Natural killer cell (primary cell): Measurements from ENCODE around the gene CLK2. TPM values are rescaled to one million over a fixed set of nuclear protein-coding genes. Genes with fewer than 3 reads are reported as not detected.

ENCODE experiments used
- ATAC-seq, 3 donors: fragments of 150-1000 bp in 2 of 3; fragments of 200-7000 bp in 1 of 3; cut with Tn5 transposase; 1 replicate in 1 of 3; 2 replicates in 2 of 3; pipeline ENCODE4 v1.10.0; 2021; ENCODE audit warnings: mild to moderate bottlenecking in 2 of 3, moderate library complexity in 2 of 3
- DNase-seq, 2 donors: peaks; one replicate each; pipeline versions ENCODE4 v3.0.0 to v3.0.0-alpha.2; 2013 to 2021; ENCODE audit warnings: mixed read lengths in 1 of 2
- H3K27ac ChIP-seq: one replicate; pipeline ENCODE4 v1.5.1; 2013; ENCODE audit warnings: mild to moderate bottlenecking, low read length
- H3K27me3 ChIP-seq: one replicate; pipeline ENCODE4 v1.6.1; 2013; ENCODE audit warnings: low read length; ENCODE audit not compliant: control insufficient read depth, insufficient read depth
- H3K36me3 ChIP-seq: one replicate; pipeline ENCODE4 v1.6.1; 2013; ENCODE audit warnings: low read length; ENCODE audit not compliant: control insufficient read depth, insufficient read depth
- H3K4me1 ChIP-seq: one replicate; pipeline ENCODE4 v1.6.1; 2013; ENCODE audit warnings: low read length; ENCODE audit not compliant: control insufficient read depth, insufficient read depth
- H3K4me3 ChIP-seq: one replicate; pipeline ENCODE4 v1.5.1; 2013; ENCODE audit warnings: low read length
- H3K9me3 ChIP-seq: one replicate; pipeline ENCODE4 v1.6.1; 2013; ENCODE audit warnings: low read length; ENCODE audit not compliant: control insufficient read depth, insufficient read depth
- H3K27ac Mint-ChIP-seq, 2 donors: one replicate each; pipeline ENCODE4 v1.8.0; 2022; ENCODE audit warnings: mild to moderate bottlenecking in 2 of 2, mixed read lengths in 2 of 2, moderate library complexity in 1 of 2
- H3K27me3 Mint-ChIP-seq, 2 donors: one replicate each; pipeline ENCODE4 v1.8.0; 2022; ENCODE audit warnings: low read depth in 2 of 2, mixed read lengths in 2 of 2
- H3K36me3 Mint-ChIP-seq: one replicate; pipeline ENCODE4 v1.8.0; 2022; ENCODE audit warnings: mixed read lengths
- H3K4me1 Mint-ChIP-seq, 2 donors: one replicate each; pipeline ENCODE4 v1.8.0; 2022; ENCODE audit warnings: mixed read lengths in 2 of 2
- H3K4me3 Mint-ChIP-seq: one replicate; pipeline ENCODE4 v1.8.0; 2022; ENCODE audit warnings: mild to moderate bottlenecking, moderate library complexity, mixed read lengths
- H3K9me3 Mint-ChIP-seq, 2 donors: one replicate each; pipeline ENCODE4 v1.8.0; 2022; ENCODE audit warnings: mixed read lengths in 2 of 2
- CTCF ChIP-seq: fragments of 200-600 bp; IDR thresholded peaks from one replicate; pipeline ENCODE4 v1.8.0; 2022; ENCODE audit warnings: antibody characterized with exemption
- WGBS: methylation state at CpG from one replicate; pipeline ENCODE4 v1.1.7; 2013; ENCODE audit warnings: missing lambda C conversion rate; ENCODE audit not compliant: insufficient coverage; 5-methylcytosine and 5-hydroxymethylcytosine counted together
- intact Hi-C: fragments of 100-400 bp; cut with micrococcal nuclease; formaldehyde crosslinking; loops from one replicate; pipeline ENCODE4 v1.14.2; 2022
- total RNA-seq, 4 donors: library from RNA; stranded (reverse); fragments of 120-200 nt in 1 of 4; gene quantifications; one replicate each; pipeline versions ENCODE4 v1.2.3 to v1.2.4, GENCODE V29; 2013 to 2022

Gene CLK2
- total RNA-seq, 3 donors from 2014 or later (not counting 1 experiment from before 2014, with no cell fraction given), result 70.4 to 97.5 (median 84.4) TPM

GRCh38 chr1:155269381-155269780, 3.9 kb downstream of the CLK2 start:
- H3K27ac ChIP-seq, result no peak overlapping the region
- WGBS, result 98% methylated on average over 21 of the region's 21 CpGs
- H3K9me3 ChIP-seq, result no peaks in the 10 kb centered on the region
- H3K4me1 ChIP-seq, result peaks cover 17% of the 10 kb centered on the region
- no peaks in the 10 kb centered on the region for H3K27me3 Mint-ChIP-seq
- ATAC-seq (no peak), DNase-seq (no peak)
- H3K27ac Mint-ChIP-seq, result no peak overlapping the region
- H3K27me3 ChIP-seq, result no peaks in the 10 kb centered on the region
- H3K4me3 Mint-ChIP-seq, result no peak overlapping the region
- H3K36me3 Mint-ChIP-seq, result peaks cover 22% of the 10 kb centered on the region
- no peak overlapping the region for H3K4me3 ChIP-seq
- no peak for TF ChIP-seq CTCF
- H3K36me3 ChIP-seq, result peaks cover 57% of the 10 kb centered on the region
- H3K4me1 Mint-ChIP-seq, result peaks cover 24 to 31% of the 10 kb centered on the region in 2 donors
- intact Hi-C loops, result no loop called here
- no peaks in the 10 kb centered on the region for H3K9me3 Mint-ChIP-seq

GRCh38 chr1:155268630-155269029, 4.7 kb downstream of the CLK2 start:
- Mint-ChIP-seq H3K9me3 (no peaks in the 10 kb centered on the region), H3K27me3 (no peaks in the 10 kb centered on the region), H3K4me3 (no peak overlapping the region), H3K36me3 (peaks cover 22% of the 10 kb centered on the region), H3K4me1 (peaks cover 25 to 28% of the 10 kb centered on the region in 2 donors), H3K27ac (no peak overlapping the region)
- H3K36me3 ChIP-seq, result peaks cover 63% of the 10 kb centered on the region
- peaks cover 11% of the 10 kb centered on the region for H3K4me1 ChIP-seq
- TF ChIP-seq CTCF, result no peak
- no peak overlapping the region for H3K4me3 ChIP-seq
- intact Hi-C loops, result no loop called here
- no peak overlapping the region for H3K27ac ChIP-seq
- no peaks in the 10 kb centered on the region for H3K9me3 ChIP-seq
- ATAC-seq, result no peak
- no peak for DNase-seq
- no peaks in the 10 kb centered on the region for H3K27me3 ChIP-seq
- 97% methylated on average over 18 of the region's 21 CpGs for WGBS

GRCh38 chr1:155267373-155267772, 5.9 kb downstream of the CLK2 start:
- intact Hi-C loops, result no loop called here
- H3K27me3 ChIP-seq, result no peaks in the 10 kb centered on the region

More at GRCh38 chr1:155267373-155267772, 5.9 kb downstream of the CLK2 start:
- Histone ChIP-seq H3K36me3 (peaks cover 68% of the 10 kb centered on the region), H3K4me1 (peaks cover 9% of the 10 kb centered on the region), H3K4me3 (no peak overlapping the region), H3K27ac (no peak overlapping the region), H3K9me3 (no peaks in the 10 kb centered on the region)
- H3K4me3 Mint-ChIP-seq, result no peak overlapping the region
- H3K9me3 Mint-ChIP-seq, result no peaks in the 10 kb centered on the region
- no peak for ATAC-seq
- H3K36me3 Mint-ChIP-seq, result peaks cover 22% of the 10 kb centered on the region
- WGBS, result 96% methylated on average over 2 of the region's 2 CpGs
- TF ChIP-seq CTCF, result no peak
- no peak overlapping the region for H3K27ac Mint-ChIP-seq
- H3K27me3 Mint-ChIP-seq, result no peaks in the 10 kb centered on the region
- H3K4me1 Mint-ChIP-seq, result peaks cover 19 to 22% of the 10 kb centered on the region in 2 donors
- DNase-seq, result no peak
